ENCODE data around the gene MGAT5. TPM values are rescaled to one million over a fixed set of nuclear protein-coding genes. Genes with fewer than 3 reads are reported as not detected.

Gene MGAT5
- total and polyA plus RNA-seq, 2 donors from 2014 or later: 14.3 to 40.9 TPM

GRCh38 chr2:134459706-134460406 is 206.0 kb downstream of the MGAT5 start:
- Histone ChIP-seq H3K27ac (ENCODE audit: low read depth in 2 of 2, low read length in 2 of 2) (no peak overlapping the region), H3K36me3 (ENCODE audit: control insufficient read depth in 2 of 3, insufficient read depth in 3 of 3, low read length in 3 of 3) (no peaks in the 10 kb centered on the region), H3K27me3 (ENCODE audit: control insufficient read depth, insufficient read depth, low read length) (no peaks in the 10 kb centered on the region), H3K4me3 (ENCODE audit: low read length in 3 of 3) (no peak overlapping the region), H3K9me3 (ENCODE audit: control insufficient read depth in 2 of 3, insufficient read depth in 1 of 3, low read length in 3 of 3) (no peaks in the 10 kb centered on the region), H3K4me1 (ENCODE audit: control insufficient read depth in 2 of 3, insufficient read depth in 2 of 3, low read depth in 1 of 3, low read length in 3 of 3) (peaks cover 0 to 8% (median 2%) of the 10 kb centered on the region in 3 donors), H3K9ac (ENCODE audit: low read length in 3 of 3) (no peak overlapping the region)
- intact Hi-C loops (cut with DNase I): no loop called here
- DNase-seq (peak in 1 of 5 donors; percentile 51), FAIRE-seq (no peak)
- TF ChIP-seq CTCF (IDR thresholded peaks at IDR 0.05; ENCODE audit: borderline replicate concordance, extremely low read depth, insufficient read depth): no peak

- Histone ChIP-seq H3K9ac (ENCODE audit: low read length in 3 of 3) (no peak overlapping the region), H3K27me3 (ENCODE audit: control insufficient read depth, insufficient read depth, low read length) (no peaks in the 10 kb centered on the region), H3K4me3 (ENCODE audit: low read length in 3 of 3) (no peak overlapping the region), H3K27ac (ENCODE audit: low read depth in 2 of 2, low read length in 2 of 2) (no peak overlapping the region), H3K9me3 (ENCODE audit: control insufficient read depth in 2 of 3, insufficient read depth in 1 of 3, low read length in 3 of 3) (no peaks in the 10 kb centered on the region), H3K36me3 (ENCODE audit: control insufficient read depth in 2 of 3, insufficient read depth in 3 of 3, low read length in 3 of 3) (no peaks in the 10 kb centered on the region), H3K4me1 (ENCODE audit: control insufficient read depth in 2 of 3, insufficient read depth in 2 of 3, low read depth in 1 of 3, low read length in 3 of 3) (peaks cover 0 to under 1% (median 0%) of the 10 kb centered on the region in 3 donors)
- intact Hi-C loops (cut with DNase I): no loop called here
- no peak for FAIRE-seq
- peak; percentile 73 for TF ChIP-seq CTCF (IDR thresholded peaks at IDR 0.05; ENCODE audit: borderline replicate concordance, extremely low read depth, insufficient read depth)
- DNase-seq: peak; percentile 73 to 86 (median 79)
Observed at GRCh38 chr2:134460583-134460998, 206.7 kb downstream of the MGAT5 start.

- FAIRE-seq (no peak), DNase-seq (peak in 1 of 5 donors; percentile 28)
- no peaks in the 10 kb centered on the region for H3K4me1 ChIP-seq (ENCODE audit: control insufficient read depth in 2 of 3, insufficient read depth in 2 of 3, low read depth in 1 of 3, low read length in 3 of 3)
- intact Hi-C loops (cut with DNase I): no loop called here
- H3K36me3 ChIP-seq (ENCODE audit: control insufficient read depth in 2 of 3, insufficient read depth in 3 of 3, low read length in 3 of 3): no peaks in the 10 kb centered on the region
- H3K4me3 ChIP-seq (ENCODE audit: low read length in 3 of 3): no peak overlapping the region
- TF ChIP-seq CTCF (IDR thresholded peaks at IDR 0.05; ENCODE audit: borderline replicate concordance, extremely low read depth, insufficient read depth): no peak
- H3K9me3 ChIP-seq (ENCODE audit: control insufficient read depth in 2 of 3, insufficient read depth in 1 of 3, low read length in 3 of 3): no peaks in the 10 kb centered on the region
- H3K9ac ChIP-seq (ENCODE audit: low read length in 3 of 3): no peak overlapping the region
- no peak overlapping the region for H3K27ac ChIP-seq (ENCODE audit: low read depth in 2 of 2, low read length in 2 of 2)
- H3K27me3 ChIP-seq (ENCODE audit: control insufficient read depth, insufficient read depth, low read length): no peaks in the 10 kb centered on the region
Observed at GRCh38 chr2:134461511-134461910, 207.6 kb downstream of the MGAT5 start.
